ENCODE data around the gene B3GLCT. TPM values are rescaled to one million over a fixed set of nuclear protein-coding genes. Genes with fewer than 3 reads are reported as not detected.

The B3GLCT gene
- total and polyA plus RNA-seq, 4 donors: 1.5 to 3.6 (median 2.2) TPM

- Histone ChIP-seq H3K36me3 (ENCODE audit: control insufficient read depth in 4 of 4, insufficient read depth in 3 of 4, low read depth in 1 of 4, low read length in 3 of 4) (peaks cover 0 to 4% (median 2%) of the 10 kb centered on the region in 4 donors), H3K4me3 (ENCODE audit: low read depth in 1 of 3, low read length in 3 of 3) (no peak overlapping the region), H3K27ac (ENCODE audit: low read depth in 1 of 2, low read length in 2 of 2) (no peak overlapping the region), H3K9ac (ENCODE audit: low read depth in 1 of 2, low read length in 2 of 2) (no peak overlapping the region), H3K9me3 (ENCODE audit: control insufficient read depth in 4 of 4, low read length in 3 of 4) (peaks cover 0 to 2% (median under 1%) of the 10 kb centered on the region in 4 donors), H3K4me1 (ENCODE audit: control insufficient read depth in 4 of 4, insufficient read depth in 4 of 4, low read length in 3 of 4) (no peaks in the 10 kb centered on the region), H3K27me3 (ENCODE audit: control insufficient read depth in 4 of 4, insufficient read depth in 4 of 4, low read length in 3 of 4) (no peaks in the 10 kb centered on the region)
- WGBS: 96% methylated on average over 1 of the region's 1 CpG
- DNase-seq (ENCODE audit: low spot score): no peak
- TF ChIP-seq, protein P1, sequence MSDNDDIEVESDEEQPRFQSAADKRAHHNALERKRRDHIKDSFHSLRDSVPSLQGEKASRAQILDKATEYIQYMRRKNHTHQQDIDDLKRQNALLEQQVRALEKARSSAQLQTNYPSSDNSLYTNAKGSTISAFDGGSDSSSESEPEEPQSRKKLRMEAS (IDR thresholded peaks at IDR 0.05): no peak
- TF ChIP-seq ZBTB33 (IDR thresholded peaks at IDR 0.05) (no peak), RAD21 (IDR thresholded peaks at IDR 0.05) (no peak), TAF1 (conservative IDR thresholded peaks at IDR 0.05) (no peak), HNF4G (IDR thresholded peaks at IDR 0.05) (no peak), YY1 (IDR thresholded peaks at IDR 0.05) (no peak), FOXA2 (IDR thresholded peaks at IDR 0.05) (no peak), ATF3 (IDR thresholded peaks at IDR 0.05) (no peak), FOXA1 (IDR thresholded peaks at IDR 0.05) (no peak), RXRA (IDR thresholded peaks at IDR 0.05) (no peak), EGR1 (IDR thresholded peaks at IDR 0.05; ENCODE audit: low read depth in 2 of 2) (no peak), NR2F2 (IDR thresholded peaks at IDR 0.05) (no peak), SP1 (IDR thresholded peaks at IDR 0.05) (no peak)
- TF ChIP-seq, protein P2, sequence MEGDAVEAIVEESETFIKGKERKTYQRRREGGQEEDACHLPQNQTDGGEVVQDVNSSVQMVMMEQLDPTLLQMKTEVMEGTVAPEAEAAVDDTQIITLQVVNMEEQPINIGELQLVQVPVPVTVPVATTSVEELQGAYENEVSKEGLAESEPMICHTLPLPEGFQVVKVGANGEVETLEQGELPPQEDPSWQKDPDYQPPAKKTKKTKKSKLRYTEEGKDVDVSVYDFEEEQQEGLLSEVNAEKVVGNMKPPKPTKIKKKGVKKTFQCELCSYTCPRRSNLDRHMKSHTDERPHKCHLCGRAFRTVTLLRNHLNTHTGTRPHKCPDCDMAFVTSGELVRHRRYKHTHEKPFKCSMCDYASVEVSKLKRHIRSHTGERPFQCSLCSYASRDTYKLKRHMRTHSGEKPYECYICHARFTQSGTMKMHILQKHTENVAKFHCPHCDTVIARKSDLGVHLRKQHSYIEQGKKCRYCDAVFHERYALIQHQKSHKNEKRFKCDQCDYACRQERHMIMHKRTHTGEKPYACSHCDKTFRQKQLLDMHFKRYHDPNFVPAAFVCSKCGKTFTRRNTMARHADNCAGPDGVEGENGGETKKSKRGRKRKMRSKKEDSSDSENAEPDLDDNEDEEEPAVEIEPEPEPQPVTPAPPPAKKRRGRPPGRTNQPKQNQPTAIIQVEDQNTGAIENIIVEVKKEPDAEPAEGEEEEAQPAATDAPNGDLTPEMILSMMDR (IDR thresholded peaks at IDR 0.05; ENCODE audit: low read depth, low read length, missing input control): no peak
Measured at GRCh38 chr13:31263346-31263745, 63.6 kb downstream of the B3GLCT start.

GRCh38 chr13:31264151-31264550 lies 64.4 kb downstream of the B3GLCT start:
- DNase-seq (ENCODE audit: low spot score): no peak
- H3K9me3 ChIP-seq (ENCODE audit: control insufficient read depth in 4 of 4, low read length in 3 of 4): no peaks in the 10 kb centered on the region
- no peaks in the 10 kb centered on the region for H3K27me3 ChIP-seq (ENCODE audit: control insufficient read depth in 4 of 4, insufficient read depth in 4 of 4, low read length in 3 of 4)
- WGBS: 94% methylated on average over 4 of the region's 4 CpGs
- no peaks in the 10 kb centered on the region for H3K4me1 ChIP-seq (ENCODE audit: control insufficient read depth in 4 of 4, insufficient read depth in 4 of 4, low read length in 3 of 4)
- TF ChIP-seq HNF4G (IDR thresholded peaks at IDR 0.05): no peak
- H3K9ac ChIP-seq (ENCODE audit: low read depth in 1 of 2, low read length in 2 of 2): no peak overlapping the region
- no peak overlapping the region for H3K4me3 ChIP-seq (ENCODE audit: low read depth in 1 of 3, low read length in 3 of 3)
- peaks cover 0 to 4% (median 2%) of the 10 kb centered on the region in 4 donors for H3K36me3 ChIP-seq (ENCODE audit: control insufficient read depth in 4 of 4, insufficient read depth in 3 of 4, low read depth in 1 of 4, low read length in 3 of 4)
- no peak overlapping the region for H3K27ac ChIP-seq (ENCODE audit: low read depth in 1 of 2, low read length in 2 of 2)

DNA sequence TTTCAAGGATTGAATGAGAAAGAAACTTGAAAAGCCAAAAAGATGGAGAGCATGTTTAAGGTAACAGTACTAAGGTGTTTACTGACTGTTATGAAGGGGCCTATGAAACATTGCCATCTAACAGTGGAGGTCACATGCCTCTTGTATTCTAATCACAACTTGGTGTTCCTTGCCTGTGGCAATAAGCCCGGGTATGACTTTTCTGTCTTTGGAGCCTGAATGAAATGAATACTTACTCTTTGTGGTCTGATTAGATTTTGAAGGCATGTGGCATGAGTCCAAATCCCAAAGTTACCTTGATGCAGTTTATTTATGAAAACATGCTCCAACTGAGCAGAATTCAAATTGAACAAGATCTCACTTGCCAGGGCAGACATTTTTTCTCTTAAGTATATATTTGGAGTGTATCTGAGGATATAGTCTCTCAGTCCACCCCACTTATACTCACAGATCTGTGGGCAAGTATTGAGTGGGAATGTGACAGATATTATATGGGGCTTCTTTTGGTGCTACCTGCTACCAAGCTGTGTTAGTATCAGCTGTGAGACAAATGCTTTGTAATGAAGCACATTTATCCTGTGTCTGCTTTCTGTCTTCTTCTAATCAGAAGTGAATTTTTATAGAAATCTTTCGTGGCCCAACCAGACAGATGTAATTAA lies 67.5 kb downstream of the B3GLCT start:
- Histone ChIP-seq H3K9me3 (ENCODE audit: control insufficient read depth in 4 of 4, low read length in 3 of 4) (peaks cover 6 to 11% (median 9%) of the 10 kb centered on the region in 4 donors), H3K36me3 (ENCODE audit: control insufficient read depth in 4 of 4, insufficient read depth in 3 of 4, low read depth in 1 of 4, low read length in 3 of 4) (peaks cover 0 to 17% (median 7%) of the 10 kb centered on the region in 4 donors), H3K9ac (ENCODE audit: low read depth in 1 of 2, low read length in 2 of 2) (no peak overlapping the region), H3K4me1 (ENCODE audit: control insufficient read depth in 4 of 4, insufficient read depth in 4 of 4, low read length in 3 of 4) (no peaks in the 10 kb centered on the region), H3K27ac (ENCODE audit: low read depth in 1 of 2, low read length in 2 of 2) (no peak overlapping the region), H3K27me3 (ENCODE audit: control insufficient read depth in 4 of 4, insufficient read depth in 4 of 4, low read length in 3 of 4) (no peaks in the 10 kb centered on the region), H3K4me3 (ENCODE audit: low read depth in 1 of 3, low read length in 3 of 3) (no peak overlapping the region)
- no peak for DNase-seq (ENCODE audit: low spot score)
- WGBS: 92% methylated on average over 2 of the region's 2 CpGs
- TF ChIP-seq HNF4G (IDR thresholded peaks at IDR 0.05) (no peak), NR2F2 (IDR thresholded peaks at IDR 0.05) (no peak), FOXA2 (IDR thresholded peaks at IDR 0.05) (no peak), ZBTB33 (IDR thresholded peaks at IDR 0.05) (no peak), EGR1 (IDR thresholded peaks at IDR 0.05; ENCODE audit: low read depth in 2 of 2) (no peak)
- TF ChIP-seq, protein P3, sequence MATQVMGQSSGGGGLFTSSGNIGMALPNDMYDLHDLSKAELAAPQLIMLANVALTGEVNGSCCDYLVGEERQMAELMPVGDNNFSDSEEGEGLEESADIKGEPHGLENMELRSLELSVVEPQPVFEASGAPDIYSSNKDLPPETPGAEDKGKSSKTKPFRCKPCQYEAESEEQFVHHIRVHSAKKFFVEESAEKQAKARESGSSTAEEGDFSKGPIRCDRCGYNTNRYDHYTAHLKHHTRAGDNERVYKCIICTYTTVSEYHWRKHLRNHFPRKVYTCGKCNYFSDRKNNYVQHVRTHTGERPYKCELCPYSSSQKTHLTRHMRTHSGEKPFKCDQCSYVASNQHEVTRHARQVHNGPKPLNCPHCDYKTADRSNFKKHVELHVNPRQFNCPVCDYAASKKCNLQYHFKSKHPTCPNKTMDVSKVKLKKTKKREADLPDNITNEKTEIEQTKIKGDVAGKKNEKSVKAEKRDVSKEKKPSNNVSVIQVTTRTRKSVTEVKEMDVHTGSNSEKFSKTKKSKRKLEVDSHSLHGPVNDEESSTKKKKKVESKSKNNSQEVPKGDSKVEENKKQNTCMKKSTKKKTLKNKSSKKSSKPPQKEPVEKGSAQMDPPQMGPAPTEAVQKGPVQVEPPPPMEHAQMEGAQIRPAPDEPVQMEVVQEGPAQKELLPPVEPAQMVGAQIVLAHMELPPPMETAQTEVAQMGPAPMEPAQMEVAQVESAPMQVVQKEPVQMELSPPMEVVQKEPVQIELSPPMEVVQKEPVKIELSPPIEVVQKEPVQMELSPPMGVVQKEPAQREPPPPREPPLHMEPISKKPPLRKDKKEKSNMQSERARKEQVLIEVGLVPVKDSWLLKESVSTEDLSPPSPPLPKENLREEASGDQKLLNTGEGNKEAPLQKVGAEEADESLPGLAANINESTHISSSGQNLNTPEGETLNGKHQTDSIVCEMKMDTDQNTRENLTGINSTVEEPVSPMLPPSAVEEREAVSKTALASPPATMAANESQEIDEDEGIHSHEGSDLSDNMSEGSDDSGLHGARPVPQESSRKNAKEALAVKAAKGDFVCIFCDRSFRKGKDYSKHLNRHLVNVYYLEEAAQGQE (IDR thresholded peaks at IDR 0.05): no peak

All from liver (tissue), 9 donors.